Measurements from ENCODE around the gene ZC3H11A. TPM values are rescaled to one million over a fixed set of nuclear protein-coding genes. Genes with fewer than 3 reads are reported as not detected.

Gene ZC3H11A
- total and polyA plus RNA-seq, 2 experiments from 2014 or later, result 28.2 to 97.3 TPM

DNA sequence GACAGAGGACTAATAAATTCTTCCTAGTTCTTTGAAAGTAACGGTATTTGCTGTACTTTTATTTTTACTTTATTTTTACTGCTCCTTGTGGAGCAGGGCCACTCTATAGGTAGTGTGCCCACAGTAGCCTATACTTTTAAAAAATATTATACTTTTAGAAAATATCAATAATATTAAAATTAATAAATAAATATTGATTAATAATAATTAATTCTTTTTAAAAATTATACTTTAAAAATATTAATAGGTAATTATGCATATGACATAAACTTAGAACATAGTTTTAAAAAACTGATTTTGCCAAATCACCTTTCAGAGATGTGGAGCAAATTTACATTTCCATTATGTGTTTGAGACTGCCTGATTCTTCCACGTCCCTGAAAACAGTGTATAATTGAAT lies 30.8 kb downstream of the ZC3H11A start:
- H3K27ac Mint-ChIP-seq, result no peak overlapping the region
- H3K9me3 Mint-ChIP-seq, result no peaks in the 10 kb centered on the region
- H3K36me3 Mint-ChIP-seq (ENCODE audit: low read depth), result peaks cover 85% of the 10 kb centered on the region
- Histone ChIP-seq H2AFZ (no peak overlapping the region), H3K4me3 (no peak overlapping the region), H3K4me2 (no peak overlapping the region), H3F3A (replicated peaks; ENCODE audit: low read depth) (no peaks in the 10 kb centered on the region), H3K9me2 (ENCODE audit: insufficient read depth) (no peaks in the 10 kb centered on the region), H3K36me3 (ENCODE audit: insufficient read depth) (peaks cover 45% of the 10 kb centered on the region), H4K20me1 (replicated peaks; ENCODE audit: insufficient read depth) (peaks cover 25% of the 10 kb centered on the region), H3K27me3 (ENCODE audit: insufficient read depth) (no peaks in the 10 kb centered on the region), H3K27ac (ENCODE audit: low read depth) (no peak overlapping the region), H3K4me1 (ENCODE audit: insufficient read depth) (no peaks in the 10 kb centered on the region), H3K79me2 (replicated peaks; ENCODE audit: insufficient read depth) (peaks cover 46% of the 10 kb centered on the region)
- no peak overlapping the region for H3K4me3 Mint-ChIP-seq
- H3K4me1 Mint-ChIP-seq, result no peaks in the 10 kb centered on the region
- H3K27me3 Mint-ChIP-seq (ENCODE audit: insufficient read depth, low read depth, poor library complexity), result peaks cover 2% of the 10 kb centered on the region
- no peak for DNase-seq (ENCODE audit: low spot score)
- no peak for ATAC-seq
- no peak for TF ChIP-seq STAT1 (IDR thresholded peaks at IDR 0.05; ENCODE audit: unreplicated experiment)
- TF ChIP-seq EZH2phosphoT487 (IDR thresholded peaks at IDR 0.05; ENCODE audit: unreplicated experiment), result no peak
- TF ChIP-seq, protein P1, sequence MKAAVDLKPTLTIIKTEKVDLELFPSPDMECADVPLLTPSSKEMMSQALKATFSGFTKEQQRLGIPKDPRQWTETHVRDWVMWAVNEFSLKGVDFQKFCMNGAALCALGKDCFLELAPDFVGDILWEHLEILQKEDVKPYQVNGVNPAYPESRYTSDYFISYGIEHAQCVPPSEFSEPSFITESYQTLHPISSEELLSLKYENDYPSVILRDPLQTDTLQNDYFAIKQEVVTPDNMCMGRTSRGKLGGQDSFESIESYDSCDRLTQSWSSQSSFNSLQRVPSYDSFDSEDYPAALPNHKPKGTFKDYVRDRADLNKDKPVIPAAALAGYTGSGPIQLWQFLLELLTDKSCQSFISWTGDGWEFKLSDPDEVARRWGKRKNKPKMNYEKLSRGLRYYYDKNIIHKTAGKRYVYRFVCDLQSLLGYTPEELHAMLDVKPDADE (IDR thresholded peaks at IDR 0.05), result no peak
- TF ChIP-seq EZH2 (IDR thresholded peaks at IDR 0.05; ENCODE audit: low read depth, unreplicated experiment), result no peak
- TF ChIP-seq ZNF331 (CRISPR knock-in tag; IDR thresholded peaks at IDR 0.05; ENCODE audit: low read depth), result no peak
- TF ChIP-seq POLR2AphosphoS5 (IDR thresholded peaks at IDR 0.05; ENCODE audit: low read depth), result no peak
- no peak for TF ChIP-seq NANOG (IDR thresholded peaks at IDR 0.05; ENCODE audit: borderline replicate concordance)

DNA sequence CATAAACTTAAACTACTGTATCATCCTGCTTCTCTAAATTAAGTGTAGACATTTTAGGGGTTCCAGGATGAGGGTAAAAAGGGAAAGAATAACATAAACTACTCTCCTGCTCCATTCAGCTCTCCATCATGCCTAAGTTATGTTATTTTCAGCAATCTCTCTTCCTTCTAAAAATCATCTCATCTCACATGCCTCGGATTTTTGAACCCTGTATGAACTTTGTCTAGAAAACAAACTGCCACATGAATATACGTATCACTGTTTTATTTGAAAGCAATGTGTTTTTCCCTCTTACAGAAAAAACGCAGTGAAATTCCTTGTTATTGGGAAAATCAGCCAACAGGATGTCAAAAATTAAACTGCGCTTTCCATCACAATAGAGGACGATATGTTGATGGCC lies 32.6 kb downstream of the ZC3H11A start:
- H3K79me2 ChIP-seq (replicated peaks; ENCODE audit: insufficient read depth), result peaks cover 33% of the 10 kb centered on the region
- no peak overlapping the region for H3K4me3 Mint-ChIP-seq

More for the DNA sequence above, 32.6 kb downstream of the ZC3H11A start:
- H3K36me3 ChIP-seq (ENCODE audit: insufficient read depth), result peaks cover 49% of the 10 kb centered on the region
- H3K9me2 ChIP-seq (ENCODE audit: insufficient read depth), result no peaks in the 10 kb centered on the region
- H3F3A ChIP-seq (replicated peaks; ENCODE audit: low read depth), result no peaks in the 10 kb centered on the region
- ATAC-seq, result no peak
- no peaks in the 10 kb centered on the region for H3K9me3 Mint-ChIP-seq
- H3K4me1 Mint-ChIP-seq, result no peaks in the 10 kb centered on the region
- DNase-seq (ENCODE audit: low spot score), result no peak
- H3K27me3 ChIP-seq (ENCODE audit: insufficient read depth), result no peaks in the 10 kb centered on the region
- TF ChIP-seq JUNB (IDR thresholded peaks at IDR 0.05; ENCODE audit: unreplicated experiment) (no peak), EZH2 (IDR thresholded peaks at IDR 0.05; ENCODE audit: low read depth, unreplicated experiment) (no peak), ZNF331 (CRISPR knock-in tag; IDR thresholded peaks at IDR 0.05; ENCODE audit: low read depth) (no peak), STAT1 (IDR thresholded peaks at IDR 0.05; ENCODE audit: unreplicated experiment) (no peak)
- TF ChIP-seq, protein P2, sequence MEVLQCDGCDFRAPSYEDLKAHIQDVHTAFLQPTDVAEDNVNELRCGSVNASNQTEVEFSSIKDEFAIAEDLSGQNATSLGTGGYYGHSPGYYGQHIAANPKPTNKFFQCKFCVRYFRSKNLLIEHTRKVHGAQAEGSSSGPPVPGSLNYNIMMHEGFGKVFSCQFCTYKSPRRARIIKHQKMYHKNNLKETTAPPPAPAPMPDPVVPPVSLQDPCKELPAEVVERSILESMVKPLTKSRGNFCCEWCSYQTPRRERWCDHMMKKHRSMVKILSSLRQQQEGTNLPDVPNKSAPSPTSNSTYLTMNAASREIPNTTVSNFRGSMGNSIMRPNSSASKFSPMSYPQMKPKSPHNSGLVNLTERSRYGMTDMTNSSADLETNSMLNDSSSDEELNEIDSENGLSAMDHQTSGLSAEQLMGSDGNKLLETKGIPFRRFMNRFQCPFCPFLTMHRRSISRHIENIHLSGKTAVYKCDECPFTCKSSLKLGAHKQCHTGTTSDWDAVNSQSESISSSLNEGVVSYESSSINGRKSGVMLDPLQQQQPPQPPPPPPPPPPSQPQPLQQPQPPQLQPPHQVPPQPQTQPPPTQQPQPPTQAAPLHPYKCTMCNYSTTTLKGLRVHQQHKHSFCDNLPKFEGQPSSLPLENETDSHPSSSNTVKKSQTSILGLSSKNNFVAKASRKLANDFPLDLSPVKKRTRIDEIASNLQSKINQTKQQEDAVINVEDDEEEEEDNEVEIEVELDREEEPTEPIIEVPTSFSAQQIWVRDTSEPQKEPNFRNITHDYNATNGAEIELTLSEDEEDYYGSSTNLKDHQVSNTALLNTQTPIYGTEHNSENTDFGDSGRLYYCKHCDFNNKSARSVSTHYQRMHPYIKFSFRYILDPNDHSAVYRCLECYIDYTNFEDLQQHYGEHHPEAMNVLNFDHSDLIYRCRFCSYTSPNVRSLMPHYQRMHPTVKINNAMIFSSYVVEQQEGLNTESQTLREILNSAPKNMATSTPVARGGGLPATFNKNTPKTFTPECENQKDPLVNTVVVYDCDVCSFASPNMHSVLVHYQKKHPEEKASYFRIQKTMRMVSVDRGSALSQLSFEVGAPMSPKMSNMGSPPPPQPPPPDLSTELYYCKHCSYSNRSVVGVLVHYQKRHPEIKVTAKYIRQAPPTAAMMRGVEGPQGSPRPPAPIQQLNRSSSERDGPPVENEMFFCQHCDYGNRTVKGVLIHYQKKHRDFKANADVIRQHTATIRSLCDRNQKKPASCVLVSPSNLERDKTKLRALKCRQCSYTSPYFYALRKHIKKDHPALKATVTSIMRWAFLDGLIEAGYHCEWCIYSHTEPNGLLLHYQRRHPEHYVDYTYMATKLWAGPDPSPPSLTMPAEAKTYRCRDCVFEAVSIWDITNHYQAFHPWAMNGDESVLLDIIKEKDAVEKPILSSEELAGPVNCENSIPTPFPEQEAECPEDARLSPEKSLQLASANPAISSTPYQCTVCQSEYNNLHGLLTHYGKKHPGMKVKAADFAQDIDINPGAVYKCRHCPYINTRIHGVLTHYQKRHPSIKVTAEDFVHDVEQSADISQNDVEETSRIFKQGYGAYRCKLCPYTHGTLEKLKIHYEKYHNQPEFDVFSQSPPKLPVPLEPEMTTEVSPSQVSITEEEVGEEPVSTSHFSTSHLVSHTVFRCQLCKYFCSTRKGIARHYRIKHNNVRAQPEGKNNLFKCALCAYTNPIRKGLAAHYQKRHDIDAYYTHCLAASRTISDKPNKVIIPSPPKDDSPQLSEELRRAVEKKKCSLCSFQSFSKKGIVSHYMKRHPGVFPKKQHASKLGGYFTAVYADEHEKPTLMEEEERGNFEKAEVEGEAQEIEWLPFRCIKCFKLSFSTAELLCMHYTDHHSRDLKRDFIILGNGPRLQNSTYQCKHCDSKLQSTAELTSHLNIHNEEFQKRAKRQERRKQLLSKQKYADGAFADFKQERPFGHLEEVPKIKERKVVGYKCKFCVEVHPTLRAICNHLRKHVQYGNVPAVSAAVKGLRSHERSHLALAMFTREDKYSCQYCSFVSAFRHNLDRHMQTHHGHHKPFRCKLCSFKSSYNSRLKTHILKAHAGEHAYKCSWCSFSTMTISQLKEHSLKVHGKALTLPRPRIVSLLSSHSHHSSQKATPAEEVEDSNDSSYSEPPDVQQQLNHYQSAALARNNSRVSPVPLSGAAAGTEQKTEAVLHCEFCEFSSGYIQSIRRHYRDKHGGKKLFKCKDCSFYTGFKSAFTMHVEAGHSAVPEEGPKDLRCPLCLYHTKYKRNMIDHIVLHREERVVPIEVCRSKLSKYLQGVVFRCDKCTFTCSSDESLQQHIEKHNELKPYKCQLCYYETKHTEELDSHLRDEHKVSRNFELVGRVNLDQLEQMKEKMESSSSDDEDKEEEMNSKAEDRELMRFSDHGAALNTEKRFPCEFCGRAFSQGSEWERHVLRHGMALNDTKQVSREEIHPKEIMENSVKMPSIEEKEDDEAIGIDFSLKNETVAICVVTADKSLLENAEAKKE (CRISPR knock-in tag; IDR thresholded peaks at IDR 0.05), result no peak
- TF ChIP-seq, protein P1 (IDR thresholded peaks at IDR 0.05), result no peak
- H4K20me1 ChIP-seq (replicated peaks; ENCODE audit: insufficient read depth), result peaks cover 22% of the 10 kb centered on the region
- peaks cover 86% of the 10 kb centered on the region for H3K36me3 Mint-ChIP-seq (ENCODE audit: low read depth)
- no peak overlapping the region for H3K4me2 ChIP-seq
- peaks cover 2% of the 10 kb centered on the region for H3K27me3 Mint-ChIP-seq (ENCODE audit: insufficient read depth, low read depth, poor library complexity)
- no peak overlapping the region for H3K27ac Mint-ChIP-seq
- H2AFZ ChIP-seq, result no peak overlapping the region
- no peaks in the 10 kb centered on the region for H3K4me1 ChIP-seq (ENCODE audit: insufficient read depth)
- H3K27ac ChIP-seq (ENCODE audit: low read depth), result no peak overlapping the region
- no peak overlapping the region for H3K4me3 ChIP-seq
